HepG2 (cell line): ENCODE data around the gene COQ9. TPM values are rescaled to one million over a fixed set of nuclear protein-coding genes. Genes with fewer than 3 reads are reported as not detected.

ENCODE experiments used
- DMAP1 ChIP-seq: IDR thresholded peaks from 2 replicates; pipeline ENCODE4 v1.6.1; 2016
- DPF2 ChIP-seq: sonication (generic); formaldehyde crosslinking; IDR thresholded peaks from 2 replicates; pipeline ENCODE4 v1.4.0; 2020; ENCODE audit warnings: mild to moderate bottlenecking, low read depth, missing genetic modification reagents, borderline replicate concordance
- PCBP1 ChIP-seq: fragments of 200-400 bp; formaldehyde crosslinking; IDR thresholded peaks from 2 replicates; pipeline ENCODE4 v1.6.1; 2017; ENCODE audit warnings: mild to moderate bottlenecking, low read depth, low read length, borderline replicate concordance
- RBFOX2 ChIP-seq: fragments of 200-400 bp; formaldehyde crosslinking; IDR thresholded peaks from 2 replicates; pipeline ENCODE4 v1.6.1; 2017; ENCODE audit warnings: low read depth, mild to moderate bottlenecking, low read length
- YY1 ChIP-seq: IDR thresholded peaks from 2 replicates; pipeline ENCODE4 v1.6.1; 2011; ENCODE audit warnings: low read length, low read depth, moderate library complexity, mild to moderate bottlenecking; ENCODE audit not compliant: insufficient read depth, insufficient replicate concordance
- ZNF607 ChIP-seq: sonication (generic); formaldehyde crosslinking; IDR thresholded peaks from 2 replicates; pipeline ENCODE4 v1.5.1; 2020; ENCODE audit warnings: missing genetic modification reagents, mild to moderate bottlenecking, borderline replicate concordance
- ZNF670 ChIP-seq: sonication (generic); formaldehyde crosslinking; IDR thresholded peaks from 2 replicates; pipeline ENCODE4 v1.8.0; 2022; ENCODE audit warnings: mild to moderate bottlenecking, missing genetic modification reagents, borderline replicate concordance
- ZNF891 ChIP-seq: sonication (generic); formaldehyde crosslinking; IDR thresholded peaks from 2 replicates; pipeline ENCODE4 v1.5.0; 2020; ENCODE audit warnings: mild to moderate bottlenecking, missing genetic modification reagents
- polyA plus RNA-seq, 8 experiments: library from polyadenylated mRNA; depleted of rRNA in 3 of 8; stranded (reverse) in 7 of 8; unstranded in 1 of 8; fragments of >200 nt; fragmentation: Illumina TruSeq in 4 of 8; extraction: Trizol in 4 of 8; gene quantifications; 2 replicates each; pipeline versions ENCODE4 v1.2.1 to v1.2.3, GENCODE V29; 2011 to 2016; ENCODE audit warnings: low read depth in 4 of 8, missing spikeins in 1 of 8, mixed read lengths in 1 of 8; ENCODE audit not compliant: insufficient read depth in 1 of 8
- total RNA-seq, 5 experiments: library from RNA; depleted of rRNA; stranded (reverse); fragments of >200 nt; fragmentation: Illumina TruSeq; extraction: Trizol; gene quantifications; 2 replicates each; pipeline ENCODE4 v1.2.3, GENCODE V29; 2016; ENCODE audit warnings: low read depth in 1 of 5
- TF ChIP-seq, protein P1 (sequence below): sonication (generic); formaldehyde crosslinking; IDR thresholded peaks from 2 replicates; pipeline ENCODE4 v1.4.0; 2020; ENCODE audit warnings: missing genetic modification reagents
- TF ChIP-seq, protein P2 (sequence below): sonication (generic); formaldehyde crosslinking; IDR thresholded peaks from 2 replicates; pipeline ENCODE4 v1.5.0; 2020; ENCODE audit warnings: mild to moderate bottlenecking, missing genetic modification reagents
- TF ChIP-seq, protein P3 (sequence below): sonication (generic); formaldehyde crosslinking; IDR thresholded peaks from 2 replicates; pipeline ENCODE4 v1.8.1; 2023; ENCODE audit warnings: mild to moderate bottlenecking, moderate library complexity, missing genetic modification reagents
- TF ChIP-seq, protein P4 (sequence below): sonication (generic); formaldehyde crosslinking; IDR thresholded peaks from 2 replicates; pipeline ENCODE4 v1.4.0; 2020; ENCODE audit warnings: missing genetic modification reagents, borderline replicate concordance
- TF ChIP-seq, protein P5 (sequence below): sonication (generic); formaldehyde crosslinking; IDR thresholded peaks from 2 replicates; pipeline ENCODE4 v1.5.1; 2020; ENCODE audit warnings: mild to moderate bottlenecking, moderate library complexity, missing genetic modification reagents

Gene COQ9
- total and polyA plus RNA-seq, 2 of the 13 experiments (the other 11 are each of a cell fraction or from before 2014, with no cell fraction given) = 57.5 to 108 TPM

DNA sequence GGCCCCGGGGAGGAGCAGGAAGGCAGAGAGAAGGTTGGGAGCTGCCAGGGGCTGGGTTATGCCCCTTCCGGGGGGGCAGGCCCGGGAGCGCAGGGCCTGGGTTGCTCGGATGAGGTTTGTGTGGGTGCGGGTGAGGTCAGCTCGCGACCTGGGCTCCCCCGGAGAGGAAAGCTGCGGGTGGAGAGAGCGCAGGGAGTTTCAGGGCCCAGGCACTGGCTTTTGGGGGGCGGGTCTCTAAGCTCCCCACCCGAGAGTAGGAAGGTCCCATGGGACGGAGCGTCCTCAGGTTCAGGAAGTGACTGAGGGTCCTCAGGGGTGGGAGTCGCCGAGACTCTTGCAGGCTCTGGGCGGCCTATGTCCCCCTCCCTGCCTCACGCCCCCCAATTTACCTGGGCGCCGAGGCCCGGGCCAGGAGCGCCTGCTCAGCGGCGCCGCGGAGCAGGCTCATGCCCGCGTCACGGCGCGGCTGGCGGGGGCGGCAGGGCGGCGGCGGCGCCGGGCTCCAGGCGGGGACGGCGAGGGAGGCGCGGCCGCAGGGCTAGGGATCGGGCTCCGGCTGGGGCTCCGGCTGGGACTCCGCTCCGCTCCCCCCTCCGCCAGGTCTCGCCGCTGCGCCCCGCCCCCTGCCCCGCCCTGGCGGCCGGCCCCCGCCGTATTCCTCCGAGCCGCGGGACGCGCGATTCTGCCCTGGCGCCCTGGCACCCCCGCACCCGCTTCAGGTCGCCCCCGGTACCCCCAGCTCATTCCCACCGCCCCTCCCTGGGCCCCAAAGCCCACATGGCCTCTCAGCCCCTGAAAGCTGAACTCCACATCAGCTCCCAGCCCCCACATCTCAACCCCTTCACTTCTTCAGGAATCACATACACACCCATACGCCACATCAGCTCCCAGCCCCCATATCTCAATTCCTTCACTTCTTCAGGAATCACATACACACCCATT, 38.9 kb downstream of the COQ9 start, which contains the start of gene DOK4 (continued):
- TF ChIP-seq, protein P1, sequence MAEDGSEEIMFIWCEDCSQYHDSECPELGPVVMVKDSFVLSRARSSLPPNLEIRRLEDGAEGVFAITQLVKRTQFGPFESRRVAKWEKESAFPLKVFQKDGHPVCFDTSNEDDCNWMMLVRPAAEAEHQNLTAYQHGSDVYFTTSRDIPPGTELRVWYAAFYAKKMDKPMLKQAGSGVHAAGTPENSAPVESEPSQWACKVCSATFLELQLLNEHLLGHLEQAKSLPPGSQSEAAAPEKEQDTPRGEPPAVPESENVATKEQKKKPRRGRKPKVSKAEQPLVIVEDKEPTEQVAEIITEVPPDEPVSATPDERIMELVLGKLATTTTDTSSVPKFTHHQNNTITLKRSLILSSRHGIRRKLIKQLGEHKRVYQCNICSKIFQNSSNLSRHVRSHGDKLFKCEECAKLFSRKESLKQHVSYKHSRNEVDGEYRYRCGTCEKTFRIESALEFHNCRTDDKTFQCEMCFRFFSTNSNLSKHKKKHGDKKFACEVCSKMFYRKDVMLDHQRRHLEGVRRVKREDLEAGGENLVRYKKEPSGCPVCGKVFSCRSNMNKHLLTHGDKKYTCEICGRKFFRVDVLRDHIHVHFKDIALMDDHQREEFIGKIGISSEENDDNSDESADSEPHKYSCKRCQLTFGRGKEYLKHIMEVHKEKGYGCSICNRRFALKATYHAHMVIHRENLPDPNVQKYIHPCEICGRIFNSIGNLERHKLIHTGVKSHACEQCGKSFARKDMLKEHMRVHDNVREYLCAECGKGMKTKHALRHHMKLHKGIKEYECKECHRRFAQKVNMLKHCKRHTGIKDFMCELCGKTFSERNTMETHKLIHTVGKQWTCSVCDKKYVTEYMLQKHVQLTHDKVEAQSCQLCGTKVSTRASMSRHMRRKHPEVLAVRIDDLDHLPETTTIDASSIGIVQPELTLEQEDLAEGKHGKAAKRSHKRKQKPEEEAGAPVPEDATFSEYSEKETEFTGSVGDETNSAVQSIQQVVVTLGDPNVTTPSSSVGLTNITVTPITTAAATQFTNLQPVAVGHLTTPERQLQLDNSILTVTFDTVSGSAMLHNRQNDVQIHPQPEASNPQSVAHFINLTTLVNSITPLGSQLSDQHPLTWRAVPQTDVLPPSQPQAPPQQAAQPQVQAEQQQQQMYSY (CRISPR knock-in tag) = peak; percentile 77
- no peak for TF ChIP-seq DMAP1 (CRISPR knock-in tag)
- 0 out of 2 replicates have a peak, but pooled peaks have one; percentile 19 for TF ChIP-seq RBFOX2
- TF ChIP-seq, protein P2, sequence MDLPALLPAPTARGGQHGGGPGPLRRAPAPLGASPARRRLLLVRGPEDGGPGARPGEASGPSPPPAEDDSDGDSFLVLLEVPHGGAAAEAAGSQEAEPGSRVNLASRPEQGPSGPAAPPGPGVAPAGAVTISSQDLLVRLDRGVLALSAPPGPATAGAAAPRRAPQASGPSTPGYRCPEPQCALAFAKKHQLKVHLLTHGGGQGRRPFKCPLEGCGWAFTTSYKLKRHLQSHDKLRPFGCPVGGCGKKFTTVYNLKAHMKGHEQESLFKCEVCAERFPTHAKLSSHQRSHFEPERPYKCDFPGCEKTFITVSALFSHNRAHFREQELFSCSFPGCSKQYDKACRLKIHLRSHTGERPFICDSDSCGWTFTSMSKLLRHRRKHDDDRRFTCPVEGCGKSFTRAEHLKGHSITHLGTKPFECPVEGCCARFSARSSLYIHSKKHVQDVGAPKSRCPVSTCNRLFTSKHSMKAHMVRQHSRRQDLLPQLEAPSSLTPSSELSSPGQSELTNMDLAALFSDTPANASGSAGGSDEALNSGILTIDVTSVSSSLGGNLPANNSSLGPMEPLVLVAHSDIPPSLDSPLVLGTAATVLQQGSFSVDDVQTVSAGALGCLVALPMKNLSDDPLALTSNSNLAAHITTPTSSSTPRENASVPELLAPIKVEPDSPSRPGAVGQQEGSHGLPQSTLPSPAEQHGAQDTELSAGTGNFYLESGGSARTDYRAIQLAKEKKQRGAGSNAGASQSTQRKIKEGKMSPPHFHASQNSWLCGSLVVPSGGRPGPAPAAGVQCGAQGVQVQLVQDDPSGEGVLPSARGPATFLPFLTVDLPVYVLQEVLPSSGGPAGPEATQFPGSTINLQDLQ (CRISPR knock-in tag) = no peak
- no peak for TF ChIP-seq PCBP1
- TF ChIP-seq, protein P3, sequence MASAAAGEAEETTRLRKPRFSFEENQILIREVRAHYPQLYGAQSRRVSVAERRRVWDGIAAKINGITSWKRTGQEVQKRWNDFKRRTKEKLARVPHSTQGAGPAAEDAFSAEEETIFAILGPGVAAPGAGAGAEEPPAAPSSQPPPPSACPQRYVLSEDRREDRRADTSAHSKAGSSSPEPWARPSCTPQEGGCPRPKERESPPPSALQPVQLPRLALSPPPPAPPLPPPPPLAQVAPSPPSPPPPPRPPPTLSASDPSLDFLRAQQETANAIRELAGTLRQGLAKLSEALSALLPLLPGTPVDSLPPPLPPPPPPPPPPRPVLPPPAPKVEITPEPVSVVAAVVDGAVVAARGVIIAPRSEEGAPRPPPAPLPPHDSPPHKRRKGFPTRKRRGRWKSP (CRISPR knock-in tag) = 0 out of 2 replicates have a peak, but pooled peaks have one; percentile 42
- TF ChIP-seq ZNF891 = no peak
- 0 out of 2 replicates have a peak, but pooled peaks have one; percentile 47 for TF ChIP-seq ZNF607 (CRISPR knock-in tag)
- peak; percentile 85 for TF ChIP-seq YY1
- TF ChIP-seq DPF2 = 0 out of 2 replicates have a peak, but pooled peaks have one; percentile 37
- TF ChIP-seq, protein P4, sequence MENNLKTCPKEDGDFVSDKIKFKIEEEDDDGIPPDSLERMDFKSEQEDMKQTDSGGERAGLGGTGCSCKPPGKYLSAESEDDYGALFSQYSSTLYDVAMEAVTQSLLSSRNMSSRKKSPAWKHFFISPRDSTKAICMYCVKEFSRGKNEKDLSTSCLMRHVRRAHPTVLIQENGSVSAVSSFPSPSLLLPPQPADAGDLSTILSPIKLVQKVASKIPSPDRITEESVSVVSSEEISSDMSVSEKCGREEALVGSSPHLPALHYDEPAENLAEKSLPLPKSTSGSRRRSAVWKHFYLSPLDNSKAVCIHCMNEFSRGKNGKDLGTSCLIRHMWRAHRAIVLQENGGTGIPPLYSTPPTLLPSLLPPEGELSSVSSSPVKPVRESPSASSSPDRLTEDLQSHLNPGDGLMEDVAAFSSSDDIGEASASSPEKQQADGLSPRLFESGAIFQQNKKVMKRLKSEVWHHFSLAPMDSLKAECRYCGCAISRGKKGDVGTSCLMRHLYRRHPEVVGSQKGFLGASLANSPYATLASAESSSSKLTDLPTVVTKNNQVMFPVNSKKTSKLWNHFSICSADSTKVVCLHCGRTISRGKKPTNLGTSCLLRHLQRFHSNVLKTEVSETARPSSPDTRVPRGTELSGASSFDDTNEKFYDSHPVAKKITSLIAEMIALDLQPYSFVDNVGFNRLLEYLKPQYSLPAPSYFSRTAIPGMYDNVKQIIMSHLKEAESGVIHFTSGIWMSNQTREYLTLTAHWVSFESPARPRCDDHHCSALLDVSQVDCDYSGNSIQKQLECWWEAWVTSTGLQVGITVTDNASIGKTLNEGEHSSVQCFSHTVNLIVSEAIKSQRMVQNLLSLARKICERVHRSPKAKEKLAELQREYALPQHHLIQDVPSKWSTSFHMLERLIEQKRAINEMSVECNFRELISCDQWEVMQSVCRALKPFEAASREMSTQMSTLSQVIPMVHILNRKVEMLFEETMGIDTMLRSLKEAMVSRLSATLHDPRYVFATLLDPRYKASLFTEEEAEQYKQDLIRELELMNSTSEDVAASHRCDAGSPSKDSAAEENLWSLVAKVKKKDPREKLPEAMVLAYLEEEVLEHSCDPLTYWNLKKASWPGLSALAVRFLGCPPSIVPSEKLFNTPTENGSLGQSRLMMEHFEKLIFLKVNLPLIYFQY = no peak
- TF ChIP-seq ZNF670 (CRISPR knock-in tag) = peak; percentile 44; the same call in 1 of the 2 replicates
- TF ChIP-seq, protein P5, sequence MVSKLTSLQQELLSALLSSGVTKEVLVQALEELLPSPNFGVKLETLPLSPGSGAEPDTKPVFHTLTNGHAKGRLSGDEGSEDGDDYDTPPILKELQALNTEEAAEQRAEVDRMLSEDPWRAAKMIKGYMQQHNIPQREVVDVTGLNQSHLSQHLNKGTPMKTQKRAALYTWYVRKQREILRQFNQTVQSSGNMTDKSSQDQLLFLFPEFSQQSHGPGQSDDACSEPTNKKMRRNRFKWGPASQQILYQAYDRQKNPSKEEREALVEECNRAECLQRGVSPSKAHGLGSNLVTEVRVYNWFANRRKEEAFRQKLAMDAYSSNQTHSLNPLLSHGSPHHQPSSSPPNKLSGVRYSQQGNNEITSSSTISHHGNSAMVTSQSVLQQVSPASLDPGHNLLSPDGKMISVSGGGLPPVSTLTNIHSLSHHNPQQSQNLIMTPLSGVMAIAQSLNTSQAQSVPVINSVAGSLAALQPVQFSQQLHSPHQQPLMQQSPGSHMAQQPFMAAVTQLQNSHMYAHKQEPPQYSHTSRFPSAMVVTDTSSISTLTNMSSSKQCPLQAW (CRISPR knock-in tag) = 0 out of 2 replicates have a peak, but pooled peaks have one; percentile 19
